SK-N-SH (cell line): ENCODE measurements around the gene TMEM259. TPM values are rescaled to one million over a fixed set of nuclear protein-coding genes. Genes with fewer than 3 reads are reported as not detected.

Experiments
- CTCF ChIA-PET: fragments of 300-600, 350-600 bp; formaldehyde crosslinking; extraction: SDS; loops from one replicate; lab custom pipeline; 2021; lab: Yijun Ruan, JAX
- POLR2A ChIA-PET: fragments of 350-600 bp; sonication (Branson Sonifier 250); formaldehyde crosslinking; extraction: SDS; loops from one replicate; lab custom pipeline; 2020; ENCODE audit warnings: antibody characterized with exemption, inconsistent platforms; lab: Yijun Ruan, JAX
- DNase-seq: peaks from one replicate; pipeline ENCODE4 v3.0.0; 2012
- H2AFZ ChIP-seq: fragments of 200-600 bp; sonication (generic); 2 replicates; pipeline ENCODE4 v1.8.1; 2016; ENCODE audit warnings: antibody characterized with exemption, mild to moderate bottlenecking, low read depth
- H3F3A ChIP-seq: fragments of 200-600 bp; sonication (generic); replicated peaks from 2 replicates; pipeline ENCODE3; 2016; ENCODE audit warnings: antibody characterized with exemption, mild to moderate bottlenecking; ENCODE audit not compliant: insufficient read depth
- H3K27ac ChIP-seq, 2 experiments: fragments of 200-500 bp in 1 of 2; fragments of 200-600 bp in 1 of 2; sonication (Bioruptor generic) in 1 of 2; sonication (generic), shearing (Covaris generic) in 1 of 2; 2 replicates each; pipeline versions ENCODE4 v1.5.1 to v1.6.1; 2014 to 2016; ENCODE audit warnings: low read depth in 2 of 2, inconsistent platforms in 1 of 2, low read length in 1 of 2, mild to moderate bottlenecking in 1 of 2, mixed read lengths in 1 of 2
- H3K27me3 ChIP-seq: fragments of 200-600 bp; sonication (generic), shearing (Covaris generic); 2 replicates; pipeline ENCODE4 v1.6.1; 2016; ENCODE audit warnings: mixed run types; ENCODE audit not compliant: insufficient read depth
- H3K36me3 ChIP-seq, 2 experiments: fragments of 200-500 bp in 1 of 2; fragments of 200-600 bp in 1 of 2; sonication (Bioruptor generic) in 1 of 2; sonication (generic) in 1 of 2; replicated peaks in 1 of 2; 2 replicates each; pipeline versions ENCODE3 to v1.5.1; 2014 to 2016; ENCODE audit warnings: low read length in 1 of 2, mild to moderate bottlenecking in 1 of 2; ENCODE audit not compliant: insufficient read depth in 2 of 2, control insufficient read depth in 1 of 2
- H3K4me1 ChIP-seq, 2 experiments: fragments of 200-500 bp in 1 of 2; fragments of 200-600 bp in 1 of 2; sonication (Bioruptor generic) in 1 of 2; sonication (generic), shearing (Covaris generic) in 1 of 2; 2 replicates each; pipeline versions ENCODE4 v1.5.1 to v1.6.1; 2014 to 2016; ENCODE audit warnings: low read depth in 1 of 2, low read length in 1 of 2, mixed run types in 1 of 2; ENCODE audit not compliant: insufficient read depth in 2 of 2, control insufficient read depth in 1 of 2
- H3K4me2 ChIP-seq: fragments of 200-600 bp; sonication (generic), shearing (Covaris generic); 2 replicates; pipeline ENCODE4 v1.6.1; 2017; ENCODE audit warnings: mixed run types
- H3K4me3 ChIP-seq, 2 experiments: fragments of 200-500 bp in 1 of 2; fragments of 200-600 bp in 1 of 2; sonication (Bioruptor generic) in 1 of 2; sonication (generic), shearing (Covaris generic) in 1 of 2; 2 replicates each; pipeline versions ENCODE4 v1.5.1 to v1.8.1; 2014 to 2016; ENCODE audit warnings: low read depth in 2 of 2, inconsistent platforms in 1 of 2, low read length in 1 of 2, mild to moderate bottlenecking in 1 of 2, mixed read lengths in 1 of 2, moderate library complexity in 1 of 2
- H3K79me2 ChIP-seq: fragments of 200-600 bp; sonication (generic); 2 replicates; pipeline ENCODE4 v1.8.1; 2017; ENCODE audit warnings: mild to moderate bottlenecking; ENCODE audit not compliant: insufficient read depth
- H3K9ac ChIP-seq: fragments of 200-600 bp; sonication (generic); 2 replicates; pipeline ENCODE4 v1.6.1; 2017; ENCODE audit warnings: mixed run types
- H3K9me2 ChIP-seq: fragments of 200-600 bp; sonication (generic); 2 replicates; pipeline ENCODE4 v1.6.1; 2017; ENCODE audit warnings: mixed run types
- H3K9me3 ChIP-seq: fragments of 200-600 bp; sonication (generic); 2 replicates; pipeline ENCODE4 v1.6.1; 2017; ENCODE audit warnings: mixed run types, mild to moderate bottlenecking, moderate library complexity
- H4K20me1 ChIP-seq: fragments of 200-600 bp; sonication (generic); 2 replicates; pipeline ENCODE4 v1.6.1; 2017; ENCODE audit warnings: mild to moderate bottlenecking, mixed run types; ENCODE audit not compliant: insufficient read depth
- CHD2 ChIP-seq: fragments of 150-350 bp; IDR thresholded peaks from 2 replicates; pipeline ENCODE4 v1.6.1; 2018; ENCODE audit warnings: low read length; ENCODE audit not compliant: partially characterized antibody
- EP300 ChIP-seq, 2 experiments: IDR thresholded peaks; 2 replicates each; pipeline versions ENCODE4 v1.4.0 to v1.6.1; 2012; ENCODE audit warnings: borderline replicate concordance in 1 of 2, low read depth in 1 of 2, low read length in 1 of 2
- FOXJ3 ChIP-seq: sonication (generic); formaldehyde crosslinking; IDR thresholded peaks from 2 replicates; pipeline ENCODE4 v1.5.1; 2020; ENCODE audit warnings: mild to moderate bottlenecking, missing genetic modification reagents
- FOXM1 ChIP-seq: IDR thresholded peaks from 2 replicates; pipeline ENCODE4 v1.4.0; 2012; ENCODE audit warnings: low read depth, mild to moderate bottlenecking
- GABPA ChIP-seq: IDR thresholded peaks from 2 replicates; pipeline ENCODE4 v1.4.0; 2012; ENCODE audit warnings: low read depth, mild to moderate bottlenecking
- GATA2 ChIP-seq: sonication (generic); formaldehyde crosslinking; IDR thresholded peaks from 2 replicates; pipeline ENCODE4 v1.5.0; 2020; ENCODE audit warnings: mild to moderate bottlenecking, missing genetic modification reagents
- IRF3 ChIP-seq: fragments of 150-350 bp; IDR thresholded peaks from 2 replicates; pipeline ENCODE4 v1.6.1; 2016; ENCODE audit warnings: mild to moderate bottlenecking, low read depth, low read length
- NFIC ChIP-seq: IDR thresholded peaks from 2 replicates; pipeline ENCODE4 v1.4.0; 2012; ENCODE audit warnings: borderline replicate concordance
- NRF1 ChIP-seq: IDR thresholded peaks from 2 replicates; pipeline ENCODE4 v1.6.1; 2012; ENCODE audit warnings: low read depth, mild to moderate bottlenecking, low read length
- PBX3 ChIP-seq: IDR thresholded peaks from 2 replicates; pipeline ENCODE4; 2012
- RCOR1 ChIP-seq: fragments of 150-350 bp; IDR thresholded peaks from 2 replicates; pipeline ENCODE4 v1.6.1; 2017; ENCODE audit warnings: antibody characterized with exemption, low read length
- REST ChIP-seq: IDR thresholded peaks from 2 replicates; pipeline ENCODE4 v1.6.1; 2012; ENCODE audit warnings: mild to moderate bottlenecking, low read depth, low read length, moderate library complexity
- SIN3A ChIP-seq: IDR thresholded peaks from 2 replicates; pipeline ENCODE4 v1.6.1; 2012; ENCODE audit warnings: low read depth, mild to moderate bottlenecking, low read length, moderate library complexity, borderline replicate concordance
- SMC3 ChIP-seq: IDR thresholded peaks from 2 replicates; pipeline ENCODE4 v1.6.1; 2012; ENCODE audit warnings: low read depth, low read length, improper control_type of control experiment
- TAF1 ChIP-seq: IDR thresholded peaks from 2 replicates; pipeline ENCODE4 v1.6.1; 2012; ENCODE audit warnings: low read depth, mild to moderate bottlenecking, low read length, moderate library complexity, borderline replicate concordance
- TCF12 ChIP-seq: IDR thresholded peaks from 2 replicates; pipeline ENCODE4 v1.4.0; 2012
- USF2 ChIP-seq: fragments of 150-350 bp; IDR thresholded peaks from 2 replicates; pipeline ENCODE4 v1.6.1; 2017; ENCODE audit warnings: antibody characterized with exemption, low read length, low read depth, borderline replicate concordance
- WGBS: methylation state at CpG from one replicate; pipeline ENCODE4 v1.1.6; 2017; ENCODE audit warnings: low lambda C conversion rate; 5-methylcytosine and 5-hydroxymethylcytosine counted together
- polyA plus RNA-seq, 3 experiments: library from polyadenylated mRNA; depleted of rRNA; stranded (reverse); fragments of >200 nt; gene quantifications; 2 replicates each; pipeline ENCODE4 v1.2.3, GENCODE V29; 2012

Gene TMEM259
- polyA plus RNA-seq, 1 of the 3 experiments (the other 2 are of a cell fraction): 138 TPM

- TF ChIP-seq GABPA (no peak), IRF3 (no peak), RCOR1 (no peak), TAF1 (no peak), CHD2 (no peak), SMC3 (no peak), FOXM1 (no peak), FOXJ3 (no peak), NRF1 (no peak), NFIC (no peak), PBX3 (no peak)
- Histone ChIP-seq H3K27me3 (no peaks in the 10 kb centered on the region), H3K27ac (no peak overlapping the region), H3K4me3 (no peak overlapping the region), H4K20me1 (no peaks in the 10 kb centered on the region), H3K4me2 (no peak overlapping the region), H3K9me2 (no peaks in the 10 kb centered on the region), H3K79me2 (no peaks in the 10 kb centered on the region), H3K9ac (no peak overlapping the region), H2AFZ (no peak overlapping the region), H3K9me3 (no peaks in the 10 kb centered on the region), H3F3A (peaks cover 6% of the 10 kb centered on the region), H3K36me3 (peaks cover 16 to 25% of the 10 kb centered on the region in 2 experiments), H3K4me1 (no peaks in the 10 kb centered on the region)
- POLR2A ChIA-PET: interaction anchor here (0.6 kb wide), 2 partner anchors 207 to 526 kb away, joined by 3 to 6 read pairs; no protein-coding TSS in a partner anchor
- DNase-seq: no peak
- 93% methylated on average over 9 of the region's 19 CpGs for WGBS
- CTCF ChIA-PET: interaction anchor here (1.1 to 1.2 kb wide), 2 partner anchors 9 to 19 kb away, joined by 3 to 5 read pairs; partner anchors contain the start of gene WDR18
These were observed 55.9 kb downstream of the TMEM259 start for GRCh38 chr19:964761-965694.

GRCh38 chr19:964116-964520 is 56.8 kb downstream of the TMEM259 start:
- no peaks in the 10 kb centered on the region for H3K9me3 ChIP-seq
- no peak overlapping the region for H3K27ac ChIP-seq
- no peak for DNase-seq
- peaks cover 6% of the 10 kb centered on the region for H3F3A ChIP-seq
- no peaks in the 10 kb centered on the region for H3K4me1 ChIP-seq
- no peak overlapping the region for H2AFZ ChIP-seq
- H3K4me3 ChIP-seq: no peak overlapping the region
- no peaks in the 10 kb centered on the region for H3K79me2 ChIP-seq
- POLR2A ChIA-PET: no interaction called here
- H3K36me3 ChIP-seq: peaks cover 16 to 19% of the 10 kb centered on the region in 2 experiments
- H4K20me1 ChIP-seq: no peaks in the 10 kb centered on the region
- 91% methylated on average over 11 of the region's 16 CpGs for WGBS
- CTCF ChIA-PET: interaction anchor here (1.1 to 1.2 kb wide), 2 partner anchors 8 to 20 kb away, joined by 3 to 5 read pairs; partner anchors contain the start of gene WDR18
- no peaks in the 10 kb centered on the region for H3K9me2 ChIP-seq
- no peak overlapping the region for H3K4me2 ChIP-seq
- H3K27me3 ChIP-seq: no peaks in the 10 kb centered on the region
- H3K9ac ChIP-seq: no peak overlapping the region
- no peak for TF ChIP-seq GATA2
- TF ChIP-seq NRF1: no peak
- no peak for TF ChIP-seq USF2
- no peak for TF ChIP-seq TCF12
- TF ChIP-seq REST: no peak
- no peak for TF ChIP-seq CHD2
- no peak for TF ChIP-seq IRF3
- no peak for TF ChIP-seq SIN3A
- no peak for TF ChIP-seq FOXM1
- no peak for TF ChIP-seq EP300 (IDR thresholded peaks at IDR 0.05; ENCODE audit: borderline replicate concordance in 1 of 2, low read depth in 1 of 2, low read length in 1 of 2)
